ENCODE results near the gene ANKMY2. TPM values are rescaled to one million over a fixed set of nuclear protein-coding genes. Genes with fewer than 3 reads are reported as not detected.

ANKMY2 gene
- total RNA-seq = 13.9 TPM
- long read RNA-seq, transcript ANKMY2-201 (10 exons, 2,555 nt) = major isoform, 17 of 17 reads
- long read RNA-seq, partial matches to known transcripts = 0 of 17 reads
- long read RNA-seq, other reads (novel, unspliced or antisense) = 0 of 17 reads

DNA sequence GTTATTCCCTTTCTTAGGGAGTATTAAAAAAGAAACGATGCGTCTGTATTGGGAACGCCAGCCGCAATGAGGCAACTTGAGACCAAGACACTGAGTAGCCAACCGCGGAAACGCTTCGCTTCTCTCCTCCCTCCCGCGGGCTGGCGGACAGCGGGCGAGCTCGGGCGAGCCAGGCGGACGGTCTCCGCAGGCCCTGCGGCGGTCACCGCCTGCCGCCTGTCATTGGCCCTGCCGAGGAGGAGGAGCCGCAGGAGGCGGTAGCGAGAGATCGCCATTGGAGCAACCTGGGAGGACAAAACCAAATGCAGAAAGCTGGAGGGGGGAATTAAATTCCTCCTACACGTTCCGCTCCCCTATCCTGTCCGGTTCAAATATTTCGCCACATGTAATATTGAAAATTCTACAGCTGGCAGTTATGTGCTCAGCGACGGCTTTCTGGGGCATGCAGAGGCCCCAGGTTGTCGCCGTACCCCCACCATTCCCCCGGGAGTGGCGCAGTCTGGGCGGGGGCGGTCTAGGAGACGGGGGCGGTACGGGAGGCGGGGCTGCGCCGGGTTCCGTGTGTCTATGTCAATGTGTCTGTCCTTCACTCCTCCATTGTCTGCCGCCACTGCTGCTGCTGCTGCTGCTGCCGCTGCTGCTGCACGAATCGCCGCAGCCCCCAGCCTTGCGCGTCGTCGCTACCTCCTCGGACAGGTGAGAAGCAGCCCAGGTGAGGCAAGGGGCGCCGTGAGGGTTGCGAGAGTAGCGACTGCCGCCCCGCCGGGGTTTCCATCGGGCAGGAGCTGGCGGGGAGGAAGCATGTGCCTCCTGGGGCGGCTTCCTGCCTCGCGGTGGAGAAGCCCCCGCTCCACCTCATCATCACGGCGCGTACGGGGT, at the start of gene ANKMY2, which contains the start of gene BZW2:
Gene ANKMY2, minus strand, starts transcription at position 162 of the 879 bp plus-strand sequence. CDS start 181 bp downstream, outside the sequence.
Gene BZW2, plus strand, starts transcription at position 589 of the 879 bp plus-strand sequence. CDS start 19,263 bp downstream, outside the sequence.
- Histone ChIP-seq H3K4me3 (peak within 1 kb of the TSS; percentile 89), H3K27me3 (ENCODE audit: low read depth) (no peaks in the 10 kb centered on the region), H3K9me3 (no peaks in the 10 kb centered on the region), H3K4me1 (peaks cover 55% of the 10 kb centered on the region), H3K36me3 (no peaks in the 10 kb centered on the region), H3K27ac (peak within 1 kb of the TSS; percentile 93)
- TF ChIP-seq, protein P1, sequence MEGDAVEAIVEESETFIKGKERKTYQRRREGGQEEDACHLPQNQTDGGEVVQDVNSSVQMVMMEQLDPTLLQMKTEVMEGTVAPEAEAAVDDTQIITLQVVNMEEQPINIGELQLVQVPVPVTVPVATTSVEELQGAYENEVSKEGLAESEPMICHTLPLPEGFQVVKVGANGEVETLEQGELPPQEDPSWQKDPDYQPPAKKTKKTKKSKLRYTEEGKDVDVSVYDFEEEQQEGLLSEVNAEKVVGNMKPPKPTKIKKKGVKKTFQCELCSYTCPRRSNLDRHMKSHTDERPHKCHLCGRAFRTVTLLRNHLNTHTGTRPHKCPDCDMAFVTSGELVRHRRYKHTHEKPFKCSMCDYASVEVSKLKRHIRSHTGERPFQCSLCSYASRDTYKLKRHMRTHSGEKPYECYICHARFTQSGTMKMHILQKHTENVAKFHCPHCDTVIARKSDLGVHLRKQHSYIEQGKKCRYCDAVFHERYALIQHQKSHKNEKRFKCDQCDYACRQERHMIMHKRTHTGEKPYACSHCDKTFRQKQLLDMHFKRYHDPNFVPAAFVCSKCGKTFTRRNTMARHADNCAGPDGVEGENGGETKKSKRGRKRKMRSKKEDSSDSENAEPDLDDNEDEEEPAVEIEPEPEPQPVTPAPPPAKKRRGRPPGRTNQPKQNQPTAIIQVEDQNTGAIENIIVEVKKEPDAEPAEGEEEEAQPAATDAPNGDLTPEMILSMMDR (IDR thresholded peaks at IDR 0.05) = peak; percentile 25
- ATAC-seq (peak; percentile 96 to 98), DNase-seq (peak; percentile 97)
- intact Hi-C loops (cut with DNase I) = no loop called here

- H3K36me3 ChIP-seq = peaks cover 76% of the 10 kb centered on the region
- H3K27me3 ChIP-seq (ENCODE audit: low read depth) = no peaks in the 10 kb centered on the region
- ATAC-seq (no peak), DNase-seq (no peak)
- H3K9me3 ChIP-seq = no peaks in the 10 kb centered on the region
- TF ChIP-seq, protein P1 (IDR thresholded peaks at IDR 0.05) = no peak
- H3K4me1 ChIP-seq = no peaks in the 10 kb centered on the region
- intact Hi-C loops (cut with DNase I) = no loop called here
- no peak overlapping the region for H3K27ac ChIP-seq
- no peak overlapping the region for H3K4me3 ChIP-seq
These were observed 49.3 kb upstream of the ANKMY2 start for GRCh38 chr7:16694806-16695205.

GRCh38 chr7:16693601-16694318, 48.2 kb upstream of the ANKMY2 start:
- H3K9me3 ChIP-seq = no peaks in the 10 kb centered on the region
- H3K36me3 ChIP-seq = peaks cover 66% of the 10 kb centered on the region
- intact Hi-C loops (cut with DNase I) = no loop called here
- no peaks in the 10 kb centered on the region for H3K27me3 ChIP-seq (ENCODE audit: low read depth)
- H3K27ac ChIP-seq = no peak overlapping the region
- ATAC-seq (no peak), DNase-seq (no peak)
- H3K4me1 ChIP-seq = no peaks in the 10 kb centered on the region
- TF ChIP-seq, protein P1 (IDR thresholded peaks at IDR 0.05) = no peak
- no peak overlapping the region for H3K4me3 ChIP-seq

DNA sequence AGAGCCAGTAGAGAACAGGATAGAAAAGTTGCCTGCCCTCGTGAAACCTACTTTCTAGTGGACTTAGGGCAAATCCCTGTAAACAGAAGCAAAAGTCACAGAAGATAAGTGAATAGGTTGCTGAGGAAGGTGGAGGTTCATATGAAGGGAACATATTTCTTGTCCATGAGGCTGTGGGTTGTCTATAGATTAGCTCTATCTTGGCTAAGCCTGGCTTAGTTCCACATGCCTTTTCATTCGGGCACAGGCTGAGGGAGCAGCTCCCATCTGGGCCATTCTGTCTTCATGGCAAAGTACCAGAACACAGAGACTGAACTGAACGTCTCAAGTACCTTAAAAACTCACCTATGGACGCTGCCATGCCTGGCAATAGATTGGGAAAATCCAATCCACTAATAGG, 45.7 kb upstream of the ANKMY2 start:
- Histone ChIP-seq H3K36me3 (peaks cover 43% of the 10 kb centered on the region), H3K4me1 (no peaks in the 10 kb centered on the region), H3K27me3 (ENCODE audit: low read depth) (no peaks in the 10 kb centered on the region), H3K9me3 (no peaks in the 10 kb centered on the region), H3K27ac (no peak overlapping the region), H3K4me3 (no peak overlapping the region)
- TF ChIP-seq, protein P1 (IDR thresholded peaks at IDR 0.05) = no peak
- DNase-seq (no peak), ATAC-seq (no peak)
- intact Hi-C loops (cut with DNase I) = no loop called here

GRCh38 chr7:16688249-16688648, 42.7 kb upstream of the ANKMY2 start:
- DNase-seq (no peak), ATAC-seq (no peak)
- TF ChIP-seq, protein P1 (IDR thresholded peaks at IDR 0.05) = no peak
- no peak overlapping the region for H3K27ac ChIP-seq
- H3K4me3 ChIP-seq = no peak overlapping the region
- peaks cover 41% of the 10 kb centered on the region for H3K36me3 ChIP-seq
- intact Hi-C loops (cut with DNase I) = no loop called here
- H3K4me1 ChIP-seq = no peaks in the 10 kb centered on the region
- H3K27me3 ChIP-seq (ENCODE audit: low read depth) = no peaks in the 10 kb centered on the region
- no peaks in the 10 kb centered on the region for H3K9me3 ChIP-seq
